ENCODE results near the gene FKBP1A. TPM values are rescaled to one million over a fixed set of nuclear protein-coding genes. Genes with fewer than 3 reads are reported as not detected.
A peak's percentile ranks its signal among the peaks of the same experiment; 100 is the strongest.

Gene FKBP1A
- total RNA-seq, 2 experiments from 2014 or later = 205 to 207 TPM

DNA sequence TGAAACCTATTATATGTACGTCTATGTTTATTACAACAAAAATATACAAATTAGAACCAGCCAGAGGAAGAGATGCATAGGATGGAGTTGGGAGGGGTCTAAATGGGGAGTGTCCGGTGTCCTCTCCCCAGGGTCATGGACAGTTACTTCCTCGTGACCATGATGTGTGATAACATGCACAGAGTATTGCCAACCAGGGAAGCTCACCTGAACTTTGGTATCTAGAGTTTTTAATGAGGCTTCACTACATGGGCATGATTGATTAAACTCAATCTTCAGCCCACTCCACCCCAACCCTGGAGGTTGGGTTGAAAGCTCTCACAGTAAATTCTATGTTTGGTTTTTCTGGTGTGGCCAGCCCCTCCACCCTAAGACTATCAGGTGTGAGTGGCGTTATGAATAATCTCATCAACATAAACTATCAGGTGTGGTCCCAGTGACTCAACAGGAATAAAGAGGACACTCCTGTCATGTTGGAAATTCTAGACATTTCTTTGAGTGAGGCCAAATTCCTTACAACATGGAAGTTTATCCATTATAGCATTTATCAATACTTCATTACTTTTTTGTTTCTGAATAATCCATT, 36.4 kb upstream of the FKBP1A start:
- peaks cover 13% of the 10 kb centered on the region for H3K4me1 Mint-ChIP-seq

DNA sequence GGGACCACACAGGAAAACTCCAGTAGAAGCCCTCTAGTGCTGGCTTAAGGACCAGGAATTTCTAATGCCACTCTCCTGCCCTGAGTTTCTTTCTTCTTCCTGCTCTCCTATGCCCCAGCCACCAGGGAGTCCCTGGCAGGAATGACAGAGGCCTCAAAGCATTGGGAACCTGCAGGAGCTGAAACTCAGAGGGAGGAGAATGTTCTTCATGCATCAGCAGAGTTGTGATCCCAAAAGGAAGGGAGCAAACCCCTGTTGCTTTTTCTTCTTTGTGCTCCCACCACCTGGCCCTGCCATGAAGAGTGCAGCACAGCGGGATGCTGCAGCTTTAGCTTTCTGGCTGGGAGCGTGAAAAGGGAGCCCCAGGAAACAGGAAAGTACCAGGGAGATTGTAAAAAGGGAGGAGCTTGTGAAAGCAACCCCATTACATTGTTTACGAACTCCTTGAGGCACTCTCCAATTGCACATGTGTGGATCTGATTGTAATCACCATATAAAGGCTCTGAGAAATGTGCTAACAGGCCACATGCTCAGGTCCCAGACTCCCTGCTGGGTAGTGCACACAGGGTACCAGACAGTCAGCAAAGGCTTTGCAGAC, 34.7 kb upstream of the FKBP1A start:
- H3K27ac Mint-ChIP-seq = no peak overlapping the region
- peaks cover 18% of the 10 kb centered on the region for H3K4me1 Mint-ChIP-seq
- DNase-seq = no peak
- ChIA-PET POLR2A (no interaction called here), CTCF (interaction anchor here (1.3 kb wide), 1 partner anchor 9 kb away, joined by 6 read pairs; no protein-coding TSS in a partner anchor)
- no peaks in the 10 kb centered on the region for H3K9me3 Mint-ChIP-seq
- peaks cover 25% of the 10 kb centered on the region for H3K27me3 Mint-ChIP-seq
- H3K4me3 Mint-ChIP-seq = no peak overlapping the region
- no peaks in the 10 kb centered on the region for H3K36me3 Mint-ChIP-seq (ENCODE audit: low read depth)

More for the DNA sequence above, 36.4 kb upstream of the FKBP1A start:
- no peak overlapping the region for H3K4me3 Mint-ChIP-seq
- peaks cover 1% of the 10 kb centered on the region for H3K36me3 Mint-ChIP-seq (ENCODE audit: low read depth)
- peaks cover 36% of the 10 kb centered on the region for H3K27me3 Mint-ChIP-seq
- H3K27ac Mint-ChIP-seq = no peak overlapping the region
- POLR2A ChIA-PET = no interaction called here
- no peak for DNase-seq
- H3K9me3 Mint-ChIP-seq = no peaks in the 10 kb centered on the region
- CTCF ChIA-PET = no interaction called here

DNA sequence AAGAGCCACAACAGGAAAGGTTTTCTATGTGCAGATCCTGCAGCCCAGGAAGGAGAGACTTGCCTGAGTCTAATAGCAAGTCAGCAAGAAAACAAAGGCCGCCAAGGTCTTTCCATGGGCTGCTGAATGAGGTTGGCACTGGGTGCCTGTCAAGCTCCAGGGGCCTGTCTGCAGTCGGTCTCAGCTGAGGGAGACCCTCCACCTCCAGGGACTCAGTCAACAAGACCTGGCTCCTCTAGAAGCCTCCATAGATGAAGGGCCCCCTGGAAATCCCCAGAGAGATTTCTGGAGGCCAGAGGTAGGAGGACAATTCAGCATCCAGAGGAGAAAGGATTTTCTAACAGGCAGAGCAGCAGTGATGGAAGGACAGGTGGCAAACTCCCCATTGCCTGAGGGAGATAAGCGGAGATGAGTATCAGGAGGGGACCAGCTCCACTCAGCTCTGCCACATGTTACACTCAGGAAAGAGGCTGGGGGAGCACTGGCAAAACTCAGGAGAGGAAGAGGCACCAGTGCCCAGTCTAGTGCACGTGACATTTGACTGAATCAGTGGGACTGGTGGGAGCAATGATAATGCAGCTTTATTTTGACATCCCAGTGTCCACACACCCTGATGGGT, 33.5 kb upstream of the FKBP1A start:
- H3K4me1 Mint-ChIP-seq = peaks cover 18% of the 10 kb centered on the region
- H3K9me3 Mint-ChIP-seq = no peaks in the 10 kb centered on the region
- POLR2A ChIA-PET = no interaction called here
- DNase-seq = no peak
- CTCF ChIA-PET = interaction anchor here (0.7 to 1.3 kb wide), 2 partner anchors 11 to 12 kb away, joined by 3 to 6 read pairs; no protein-coding TSS in a partner anchor
- peaks cover 20% of the 10 kb centered on the region for H3K27me3 Mint-ChIP-seq
- no peak overlapping the region for H3K27ac Mint-ChIP-seq
- H3K36me3 Mint-ChIP-seq (ENCODE audit: low read depth) = no peaks in the 10 kb centered on the region
- H3K4me3 Mint-ChIP-seq = no peak overlapping the region

DNA sequence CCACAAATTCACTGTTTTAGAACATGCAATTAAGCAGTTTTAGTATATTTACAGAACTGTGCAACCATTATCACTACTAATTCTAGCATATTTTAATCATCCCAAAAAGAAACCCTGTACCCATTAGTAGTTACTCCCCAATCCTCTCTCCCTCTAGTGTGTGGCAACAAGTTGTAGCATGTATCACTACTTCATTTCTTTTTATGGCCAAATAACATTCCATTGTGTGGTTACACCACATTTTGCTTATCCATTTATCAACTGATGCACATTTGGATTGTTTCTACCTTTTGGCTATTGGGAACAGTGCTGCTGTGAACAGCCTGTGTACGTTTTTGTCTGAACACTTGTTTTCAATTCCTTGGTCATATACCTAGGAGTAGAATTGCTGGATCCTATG, 31.5 kb upstream of the FKBP1A start:
- Mint-ChIP-seq H3K27me3 (peaks cover 13% of the 10 kb centered on the region), H3K4me1 (peaks cover 18% of the 10 kb centered on the region)
- POLR2A ChIA-PET = no interaction called here

DNA sequence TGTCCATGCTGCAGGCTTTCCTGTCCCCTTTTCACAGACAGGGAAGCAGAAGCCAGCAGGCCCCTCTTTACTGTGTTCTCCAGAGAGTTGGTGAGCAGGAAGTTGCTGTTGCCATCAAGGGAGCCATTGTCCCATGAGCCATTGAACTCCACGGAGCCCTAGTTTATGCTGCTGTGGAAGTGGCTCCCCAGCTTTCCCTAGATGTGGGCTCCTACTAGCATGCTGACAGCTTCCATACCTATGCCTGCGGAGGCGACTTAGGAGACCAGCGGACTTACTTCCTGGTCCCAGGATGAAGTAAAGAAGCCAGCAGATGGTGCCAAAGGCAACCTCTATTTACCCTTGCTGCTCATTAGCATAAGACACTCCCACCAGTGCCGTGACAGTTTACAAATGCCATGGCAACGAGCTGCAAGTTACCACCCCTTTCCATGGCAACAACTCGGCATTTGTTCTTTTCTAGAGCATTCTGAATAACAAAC, 30.8 kb upstream of the FKBP1A start:
- peaks cover 18% of the 10 kb centered on the region for H3K4me1 Mint-ChIP-seq
- H3K36me3 Mint-ChIP-seq (ENCODE audit: low read depth) = peaks cover 3% of the 10 kb centered on the region
- ChIA-PET POLR2A (interaction anchor here (0.5 kb wide), 1 partner anchor 36 kb away, joined by 3 read pairs; no protein-coding TSS in a partner anchor), CTCF (no interaction called here)
- H3K4me3 Mint-ChIP-seq = no peak overlapping the region
- DNase-seq = no peak
- no peak overlapping the region for H3K27ac Mint-ChIP-seq
- H3K9me3 Mint-ChIP-seq = peaks cover 16% of the 10 kb centered on the region
- peaks cover 15% of the 10 kb centered on the region for H3K27me3 Mint-ChIP-seq

More for the DNA sequence above, 31.5 kb upstream of the FKBP1A start:
- Mint-ChIP-seq H3K9me3 (peaks cover 12% of the 10 kb centered on the region), H3K27ac (no peak overlapping the region), H3K4me3 (no peak overlapping the region), H3K36me3 (ENCODE audit: low read depth) (no peaks in the 10 kb centered on the region)
- CTCF ChIA-PET = no interaction called here
- no peak for DNase-seq

DNA sequence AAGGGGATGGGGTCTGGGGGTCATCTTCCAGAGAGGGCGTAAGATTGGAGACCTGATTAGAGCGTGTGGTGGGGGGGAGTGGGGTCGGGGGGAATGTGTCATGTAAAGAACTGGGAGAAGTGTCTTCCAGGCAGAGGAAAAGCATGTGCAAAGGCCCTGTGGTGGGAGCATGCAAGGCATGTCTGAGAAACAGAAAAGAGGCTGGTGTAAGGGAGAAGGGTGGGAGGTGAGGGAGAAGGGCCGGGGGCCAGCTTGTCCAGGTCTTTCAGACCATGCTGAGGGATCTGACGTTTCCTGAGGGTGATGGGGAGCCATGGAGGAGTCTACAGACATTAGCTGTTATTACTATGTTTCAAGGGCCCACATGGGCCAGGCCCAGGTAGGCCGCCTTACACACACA, 30.4 kb upstream of the FKBP1A start:
- H3K36me3 Mint-ChIP-seq (ENCODE audit: low read depth) = peaks cover 3% of the 10 kb centered on the region
- no peak overlapping the region for H3K27ac Mint-ChIP-seq
- peaks cover 15% of the 10 kb centered on the region for H3K27me3 Mint-ChIP-seq
- POLR2A ChIA-PET = no interaction called here
- peaks cover 18% of the 10 kb centered on the region for H3K4me1 Mint-ChIP-seq
- peaks cover 17% of the 10 kb centered on the region for H3K9me3 Mint-ChIP-seq
- no peak overlapping the region for H3K4me3 Mint-ChIP-seq
- no peak for DNase-seq
- CTCF ChIA-PET = no interaction called here

DNA sequence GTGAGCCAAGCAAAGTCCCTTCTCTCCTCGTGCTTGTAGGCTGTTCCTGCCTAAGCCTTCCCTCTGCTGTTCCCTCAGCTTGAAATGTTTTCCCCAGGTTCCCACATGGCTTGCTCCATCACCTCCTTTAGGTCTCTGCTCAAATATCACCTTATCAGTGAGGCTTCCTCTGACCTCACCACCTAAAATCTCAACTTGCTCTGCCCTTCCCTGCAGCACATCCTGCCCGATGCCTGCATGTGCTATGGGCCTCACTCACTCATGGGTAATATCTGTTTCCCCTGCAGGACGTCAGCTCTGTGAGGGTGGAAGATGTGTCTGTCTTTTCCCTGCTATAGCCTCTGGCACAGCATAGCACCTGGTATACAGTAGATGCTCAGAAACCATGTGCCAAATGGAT, 29.9 kb upstream of the FKBP1A start:
- Mint-ChIP-seq H3K27me3 (peaks cover 15% of the 10 kb centered on the region), H3K4me1 (peaks cover 18% of the 10 kb centered on the region), H3K4me3 (no peak overlapping the region), H3K36me3 (ENCODE audit: low read depth) (peaks cover 3% of the 10 kb centered on the region), H3K9me3 (peaks cover 17% of the 10 kb centered on the region), H3K27ac (no peak overlapping the region)
- ChIA-PET CTCF (no interaction called here), POLR2A (no interaction called here)
- DNase-seq = peak; percentile 27

DNA sequence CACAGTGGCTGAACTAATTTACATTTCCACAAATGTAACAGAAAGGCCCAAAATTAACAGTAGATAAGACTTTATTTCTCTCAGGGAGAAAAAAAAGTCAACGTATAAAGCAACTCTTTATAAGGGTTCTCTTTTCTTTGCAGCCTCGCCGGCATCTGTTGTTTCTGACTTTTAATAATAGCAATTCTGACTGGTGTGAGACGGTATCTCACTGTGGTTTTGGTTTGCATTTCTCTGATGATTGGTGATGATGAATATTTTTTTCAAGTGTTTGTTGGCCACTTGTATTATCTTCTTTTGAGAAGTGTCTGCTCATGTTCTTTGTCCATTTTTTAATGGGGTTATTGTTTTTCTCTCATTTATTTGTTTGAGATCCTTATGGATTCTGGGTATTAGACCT, 27.2 kb upstream of the FKBP1A start:
- no peak for DNase-seq
- peaks cover 13% of the 10 kb centered on the region for H3K4me1 Mint-ChIP-seq

DNA sequence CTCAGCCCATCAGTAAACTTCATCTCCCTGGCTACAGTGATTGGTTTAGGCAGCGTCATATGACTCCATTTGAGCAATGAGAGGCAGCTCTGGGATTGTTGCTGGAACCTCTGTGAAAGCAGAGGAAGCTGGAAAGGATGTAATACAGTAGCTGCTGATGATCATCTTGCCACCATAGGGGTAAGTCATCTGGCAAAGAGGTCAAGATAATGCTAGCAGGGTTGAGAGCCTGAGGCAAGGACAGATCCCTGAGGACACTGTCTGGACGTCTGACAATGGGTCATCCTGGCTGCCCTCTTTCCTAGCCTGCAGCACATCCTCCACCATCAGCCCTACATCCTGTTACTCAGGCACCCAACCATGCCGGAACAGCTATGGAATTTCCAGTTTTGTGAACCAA, 25.5 kb upstream of the FKBP1A start:
- Mint-ChIP-seq H3K27me3 (peaks cover 19% of the 10 kb centered on the region), H3K9me3 (peaks cover 17% of the 10 kb centered on the region), H3K4me3 (no peak overlapping the region), H3K27ac (no peak overlapping the region), H3K36me3 (ENCODE audit: low read depth) (peaks cover 3% of the 10 kb centered on the region), H3K4me1 (peaks cover 13% of the 10 kb centered on the region)
- ChIA-PET POLR2A (no interaction called here), CTCF (no interaction called here)
- DNase-seq = no peak

More for the DNA sequence above, 27.2 kb upstream of the FKBP1A start:
- no peak overlapping the region for H3K4me3 Mint-ChIP-seq
- H3K27me3 Mint-ChIP-seq = peaks cover 15% of the 10 kb centered on the region
- H3K9me3 Mint-ChIP-seq = peaks cover 17% of the 10 kb centered on the region
- POLR2A ChIA-PET = no interaction called here
- CTCF ChIA-PET = no interaction called here
- H3K36me3 Mint-ChIP-seq (ENCODE audit: low read depth) = peaks cover 3% of the 10 kb centered on the region
- no peak overlapping the region for H3K27ac Mint-ChIP-seq

DNA sequence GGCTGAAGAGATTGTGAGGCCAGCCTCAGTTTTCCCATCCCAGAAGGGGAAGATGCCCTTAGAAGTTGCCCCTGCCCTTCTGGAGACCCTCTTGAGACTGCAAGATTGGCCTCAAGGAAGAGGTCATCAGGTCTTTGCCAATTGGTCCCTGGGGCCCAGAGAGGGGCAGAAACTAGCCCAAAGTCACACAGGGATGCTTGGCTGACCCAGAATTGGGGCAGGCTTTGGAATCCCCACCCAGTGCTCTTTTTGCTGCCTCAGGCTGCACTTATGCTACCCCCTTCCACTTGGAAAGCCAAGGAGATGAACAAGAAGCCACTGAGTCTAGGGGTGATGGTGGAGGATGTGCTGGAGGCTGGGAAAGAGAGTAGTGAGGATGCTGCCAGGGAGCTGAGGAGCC, 24.9 kb upstream of the FKBP1A start:
- Mint-ChIP-seq H3K4me3 (no peak overlapping the region), H3K27ac (no peak overlapping the region), H3K9me3 (peaks cover 17% of the 10 kb centered on the region), H3K36me3 (ENCODE audit: low read depth) (peaks cover 3% of the 10 kb centered on the region), H3K27me3 (peaks cover 18% of the 10 kb centered on the region), H3K4me1 (peaks cover 9% of the 10 kb centered on the region)
- ChIA-PET CTCF (no interaction called here), POLR2A (no interaction called here)
- DNase-seq = no peak

DNA sequence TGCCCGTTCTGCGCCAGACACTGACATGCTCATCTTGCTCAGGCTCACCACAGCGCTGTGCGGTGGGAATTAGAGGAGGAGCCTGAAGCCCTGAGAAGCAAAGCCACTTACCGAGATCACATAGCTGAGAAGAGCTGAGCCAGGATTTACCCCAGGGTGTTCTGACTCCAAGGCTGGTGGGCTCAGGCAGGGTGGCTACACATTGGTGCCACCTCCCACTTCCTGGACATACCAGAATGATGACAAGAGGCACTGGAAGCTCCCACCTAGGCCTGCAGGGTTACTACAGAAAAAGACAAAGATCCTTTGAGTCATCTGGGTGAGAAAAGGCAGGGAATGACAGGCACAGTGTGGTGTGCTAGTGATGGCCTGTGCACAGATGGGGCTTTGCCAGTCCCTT, 24.4 kb upstream of the FKBP1A start:
- peaks cover 17% of the 10 kb centered on the region for H3K9me3 Mint-ChIP-seq
- CTCF ChIA-PET = interaction anchor here (1.1 kb wide), 1 partner anchor 19 kb away, joined by 3 read pairs; no protein-coding TSS in a partner anchor

DNA sequence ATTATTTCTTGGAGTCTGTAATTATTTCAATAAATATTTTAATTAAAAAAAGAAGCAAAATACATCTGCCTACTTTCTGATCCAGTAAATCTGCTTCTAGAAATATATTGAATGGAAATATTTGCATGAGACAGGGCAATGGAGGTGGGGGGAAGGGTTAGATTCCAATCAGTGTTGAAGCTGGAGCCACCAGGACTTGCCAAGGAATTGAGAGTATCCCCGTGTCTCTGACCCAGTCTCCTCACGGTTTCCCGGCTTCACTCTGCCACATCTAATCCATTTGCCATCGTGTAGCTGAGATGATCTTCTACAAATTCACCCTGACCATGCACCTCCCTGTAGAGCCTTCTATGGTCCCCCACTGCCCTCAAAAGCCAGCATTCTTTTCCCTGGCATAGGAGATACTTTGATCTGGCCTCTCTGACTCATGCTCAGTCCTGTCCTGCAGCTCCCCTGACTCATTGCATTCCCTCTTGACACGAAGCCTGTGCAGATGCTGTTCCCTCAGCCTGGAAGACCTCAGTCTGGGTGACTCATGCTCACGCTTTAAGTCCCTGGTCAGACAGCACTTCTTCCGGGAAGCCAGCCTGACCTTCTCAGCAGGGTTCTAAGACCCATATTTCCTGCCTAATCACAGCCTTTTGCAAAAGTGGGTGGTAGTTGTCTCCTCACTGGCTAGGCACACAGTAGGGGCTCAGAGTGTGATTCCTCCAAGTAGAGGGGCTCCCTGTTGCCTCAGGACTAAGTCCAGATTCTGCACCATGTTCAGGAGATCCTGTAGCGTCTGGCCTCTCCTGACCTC, 23.0 kb upstream of the FKBP1A start:
- peaks cover 3% of the 10 kb centered on the region for H3K36me3 Mint-ChIP-seq (ENCODE audit: low read depth)
- ChIA-PET POLR2A (interaction anchor here (1.1 kb wide), 1 partner anchor 20 kb away, joined by 3 read pairs; no protein-coding TSS in a partner anchor), CTCF (no interaction called here)
- H3K4me3 Mint-ChIP-seq = no peak overlapping the region
- H3K4me1 Mint-ChIP-seq = peaks cover 7% of the 10 kb centered on the region
- no peak for DNase-seq
- peaks cover 22% of the 10 kb centered on the region for H3K27me3 Mint-ChIP-seq
- H3K27ac Mint-ChIP-seq = no peak overlapping the region
- H3K9me3 Mint-ChIP-seq = peaks cover 16% of the 10 kb centered on the region

More for the DNA sequence above, 24.4 kb upstream of the FKBP1A start:
- POLR2A ChIA-PET = no interaction called here
- DNase-seq = no peak
- Mint-ChIP-seq H3K4me3 (no peak overlapping the region), H3K4me1 (peaks cover 7% of the 10 kb centered on the region), H3K36me3 (ENCODE audit: low read depth) (peaks cover 3% of the 10 kb centered on the region), H3K27me3 (peaks cover 22% of the 10 kb centered on the region), H3K27ac (no peak overlapping the region)

DNA sequence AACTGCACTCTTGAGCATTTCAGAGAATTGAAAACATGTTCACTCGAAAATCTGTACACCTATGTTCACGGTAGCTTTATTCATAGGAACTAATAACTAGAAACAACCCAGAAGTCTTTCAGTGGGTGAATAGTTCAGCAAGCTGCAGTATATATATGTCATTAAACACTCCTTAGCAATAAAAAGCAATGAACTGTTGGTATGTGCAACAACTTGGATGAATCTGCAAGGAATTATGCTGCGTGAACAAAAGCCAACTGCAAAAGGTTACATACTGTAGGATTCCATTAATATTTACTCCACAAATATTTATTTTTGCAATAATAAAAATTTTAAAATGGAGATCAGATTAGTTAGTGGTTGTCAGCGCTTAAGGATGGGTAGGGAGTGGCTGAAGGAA, 22.1 kb upstream of the FKBP1A start:
- CTCF ChIA-PET = no interaction called here
- H3K27ac Mint-ChIP-seq = no peak overlapping the region
- peaks cover 8% of the 10 kb centered on the region for H3K9me3 Mint-ChIP-seq
- DNase-seq = no peak
- H3K36me3 Mint-ChIP-seq (ENCODE audit: low read depth) = peaks cover 3% of the 10 kb centered on the region
- POLR2A ChIA-PET = no interaction called here
- H3K27me3 Mint-ChIP-seq = peaks cover 23% of the 10 kb centered on the region
- H3K4me1 Mint-ChIP-seq = peaks cover 7% of the 10 kb centered on the region
- no peak overlapping the region for H3K4me3 Mint-ChIP-seq

Measured in activated CD4-positive, alpha-beta memory T cell treated with anti-CD3 and anti-CD28 coated beads, Interleukin-2, amount 10 ng/mL, durations not matched to agents 7 days and 5 days (primary cell).